PC-9 (cell line): Measurements from ENCODE around the gene TSHZ3.

Experiments
- EZH2 ChIP-seq: fragments of 200-600 bp; sonication (generic); IDR thresholded peaks from 2 replicates; pipeline ENCODE4 v1.8.0; 2017; ENCODE audit warnings: antibody characterized with exemption, low read depth
- TF ChIP-seq, protein P1 (sequence below): fragments of 200-600 bp; sonication (generic); conservative IDR thresholded peaks from 2 replicates; pipeline ENCODE4 v1.6.1; 2017; ENCODE audit warnings: mixed run types, antibody characterized with exemption, mild to moderate bottlenecking, moderate library complexity

DNA sequence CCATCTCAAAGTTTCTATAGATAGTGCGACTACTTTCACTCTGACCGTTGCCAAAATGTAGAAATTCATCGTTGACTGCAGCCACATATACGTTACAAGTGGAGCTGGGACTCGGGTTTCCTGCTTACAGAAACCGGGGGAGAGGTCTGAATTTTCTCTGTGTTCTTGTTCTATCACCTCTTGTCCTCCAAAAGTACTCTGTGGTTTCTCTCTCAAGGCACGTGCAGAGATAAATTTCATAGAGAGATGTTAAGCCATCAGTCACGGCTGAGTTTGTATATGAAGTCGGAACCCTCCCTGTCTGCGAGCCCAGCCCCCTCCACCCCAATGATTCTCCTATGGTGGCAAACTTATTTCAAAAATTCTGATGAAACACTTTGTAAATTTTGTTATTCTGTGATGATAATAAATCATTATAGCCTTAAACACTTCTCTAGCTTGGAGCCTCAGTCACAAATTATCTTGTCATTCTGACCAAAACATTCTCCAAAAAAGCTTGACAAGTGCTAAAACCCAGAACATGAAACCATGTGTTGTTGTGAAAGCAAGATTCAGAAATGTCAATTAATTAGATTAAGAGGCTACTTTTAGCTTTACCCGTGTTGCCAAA lies 87.5 kb downstream of the TSHZ3 start:
- TF ChIP-seq, protein P1, sequence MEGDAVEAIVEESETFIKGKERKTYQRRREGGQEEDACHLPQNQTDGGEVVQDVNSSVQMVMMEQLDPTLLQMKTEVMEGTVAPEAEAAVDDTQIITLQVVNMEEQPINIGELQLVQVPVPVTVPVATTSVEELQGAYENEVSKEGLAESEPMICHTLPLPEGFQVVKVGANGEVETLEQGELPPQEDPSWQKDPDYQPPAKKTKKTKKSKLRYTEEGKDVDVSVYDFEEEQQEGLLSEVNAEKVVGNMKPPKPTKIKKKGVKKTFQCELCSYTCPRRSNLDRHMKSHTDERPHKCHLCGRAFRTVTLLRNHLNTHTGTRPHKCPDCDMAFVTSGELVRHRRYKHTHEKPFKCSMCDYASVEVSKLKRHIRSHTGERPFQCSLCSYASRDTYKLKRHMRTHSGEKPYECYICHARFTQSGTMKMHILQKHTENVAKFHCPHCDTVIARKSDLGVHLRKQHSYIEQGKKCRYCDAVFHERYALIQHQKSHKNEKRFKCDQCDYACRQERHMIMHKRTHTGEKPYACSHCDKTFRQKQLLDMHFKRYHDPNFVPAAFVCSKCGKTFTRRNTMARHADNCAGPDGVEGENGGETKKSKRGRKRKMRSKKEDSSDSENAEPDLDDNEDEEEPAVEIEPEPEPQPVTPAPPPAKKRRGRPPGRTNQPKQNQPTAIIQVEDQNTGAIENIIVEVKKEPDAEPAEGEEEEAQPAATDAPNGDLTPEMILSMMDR = no peak
- no peak for TF ChIP-seq EZH2
